Measurements from ENCODE around the gene WFDC10A. TPM values are rescaled to one million over a fixed set of nuclear protein-coding genes. Genes with fewer than 3 reads are reported as not detected.

Gene WFDC10A
- total and polyA plus RNA-seq, 2 donors (not counting 1 experiment from before 2014, with no cell fraction given): not detected

- Histone ChIP-seq H3K79me2 (ENCODE audit: control insufficient read depth, insufficient read depth, low read length) (no peaks in the 10 kb centered on the region), H3K4me3 (ENCODE audit: control extremely low read depth in 1 of 5, extremely low read depth in 1 of 5, insufficient read depth in 1 of 5, low read depth in 2 of 5, low read length in 4 of 5) (no peak overlapping the region), H3K4me1 (ENCODE audit: control insufficient read depth in 2 of 2, insufficient read depth in 2 of 2, low read length in 2 of 2) (peaks cover 4 to 5% of the 10 kb centered on the region in 2 donors), H3K9me3 (ENCODE audit: control extremely low read depth in 1 of 3, control insufficient read depth in 2 of 3, insufficient read depth in 1 of 3, low read length in 2 of 3) (peaks cover 0 to 4% (median 0%) of the 10 kb centered on the region in 3 donors), H3K27me3 (replicated peaks in 1 of 4; ENCODE audit: control extremely low read depth in 1 of 4, control insufficient read depth in 3 of 4, insufficient read depth in 4 of 4, low read length in 3 of 4) (peaks cover 0 to 4% (median 0%) of the 10 kb centered on the region in 4 experiments), H3K27ac (ENCODE audit: low read length in 2 of 2) (no peak overlapping the region), H3K9ac (ENCODE audit: low read length) (no peak overlapping the region), H4K20me1 (ENCODE audit: control insufficient read depth, insufficient read depth, low read length, poor library complexity, severe bottlenecking) (no peaks in the 10 kb centered on the region), H3K4me2 (replicated peaks; ENCODE audit: low read depth, low read length, poor library complexity, severe bottlenecking) (no peak overlapping the region), H2AFZ (ENCODE audit: insufficient read depth, low read depth, low read length, poor library complexity, severe bottlenecking) (no peak overlapping the region), H3K36me3 (replicated peaks in 1 of 2; ENCODE audit: control extremely low read depth in 1 of 2, control insufficient read depth in 1 of 2, extremely low read depth in 1 of 2, insufficient read depth in 2 of 2, low read length in 1 of 2) (no peaks in the 10 kb centered on the region)
- H3K27me3 Mint-ChIP-seq: peaks cover 31% of the 10 kb centered on the region
- no peak for ATAC-seq (ENCODE audit: low read depth)
- TF ChIP-seq EZH2 (IDR thresholded peaks at IDR 0.05; ENCODE audit: borderline replicate concordance, insufficient read depth, low read depth, low read length, poor library complexity, severe bottlenecking) (no peak), CTCF (IDR thresholded peaks at IDR 0.05) (no peak)
- no peak for DNase-seq
- H3K27ac Mint-ChIP-seq: no peak overlapping the region
- POLR2A ChIA-PET: no interaction called here
- H3K9me3 Mint-ChIP-seq (ENCODE audit: insufficient read depth): no peaks in the 10 kb centered on the region
- peaks cover 4% of the 10 kb centered on the region for H3K4me1 Mint-ChIP-seq
- CTCF ChIA-PET: interaction anchor here (0.6 kb wide), 1 partner anchor 265 kb away, joined by 3 read pairs; no protein-coding TSS in a partner anchor
- H3K4me3 Mint-ChIP-seq: no peak overlapping the region
- WGBS (ENCODE audit: insufficient coverage): no CpG with 5 or more reads among the region's 2 CpGs
- intact Hi-C loops (cut with micrococcal nuclease): no loop called here
These were observed 3.0 kb upstream of the WFDC10A start for GRCh38 chr20:45626540-45626939.

- no peaks in the 10 kb centered on the region for H3K9me3 ChIP-seq (ENCODE audit: control extremely low read depth in 1 of 3, control insufficient read depth in 2 of 3, insufficient read depth in 1 of 3, low read length in 2 of 3)
- no peaks in the 10 kb centered on the region for H3K79me2 ChIP-seq (ENCODE audit: control insufficient read depth, insufficient read depth, low read length)
- ChIA-PET CTCF (interaction anchor here (1.4 kb wide), 1 partner anchor 20 kb away, joined by 3 read pairs; no protein-coding TSS in a partner anchor), POLR2A (no interaction called here)
- Mint-ChIP-seq H3K27ac (no peak overlapping the region), H3K27me3 (peaks cover 31% of the 10 kb centered on the region), H3K9me3 (ENCODE audit: insufficient read depth) (no peaks in the 10 kb centered on the region), H3K4me3 (no peak overlapping the region), H3K4me1 (peaks cover 4% of the 10 kb centered on the region)
- H3K4me3 ChIP-seq (ENCODE audit: control extremely low read depth in 1 of 5, extremely low read depth in 1 of 5, insufficient read depth in 1 of 5, low read depth in 2 of 5, low read length in 4 of 5): no peak overlapping the region
- ATAC-seq (ENCODE audit: low read depth) (no peak), DNase-seq (no peak)
- no peak overlapping the region for H2AFZ ChIP-seq (ENCODE audit: insufficient read depth, low read depth, low read length, poor library complexity, severe bottlenecking)
- H3K36me3 ChIP-seq (replicated peaks in 1 of 2; ENCODE audit: control extremely low read depth in 1 of 2, control insufficient read depth in 1 of 2, extremely low read depth in 1 of 2, insufficient read depth in 2 of 2, low read length in 1 of 2): no peaks in the 10 kb centered on the region
- peaks cover 0 to 4% (median 0%) of the 10 kb centered on the region in 4 experiments for H3K27me3 ChIP-seq (replicated peaks in 1 of 4; ENCODE audit: control extremely low read depth in 1 of 4, control insufficient read depth in 3 of 4, insufficient read depth in 4 of 4, low read length in 3 of 4)
- H3K4me1 ChIP-seq (ENCODE audit: control insufficient read depth in 2 of 2, insufficient read depth in 2 of 2, low read length in 2 of 2): peaks cover 4 to 5% of the 10 kb centered on the region in 2 donors
- TF ChIP-seq EZH2 (IDR thresholded peaks at IDR 0.05; ENCODE audit: borderline replicate concordance, insufficient read depth, low read depth, low read length, poor library complexity, severe bottlenecking) (no peak), CTCF (IDR thresholded peaks at IDR 0.05) (no peak)
- H3K27ac ChIP-seq (ENCODE audit: low read length in 2 of 2): no peak overlapping the region
- intact Hi-C loops (cut with micrococcal nuclease): no loop called here
- no peaks in the 10 kb centered on the region for H4K20me1 ChIP-seq (ENCODE audit: control insufficient read depth, insufficient read depth, low read length, poor library complexity, severe bottlenecking)
- no peak overlapping the region for H3K4me2 ChIP-seq (replicated peaks; ENCODE audit: low read depth, low read length, poor library complexity, severe bottlenecking)
- H3K9ac ChIP-seq (ENCODE audit: low read length): no peak overlapping the region
These were observed 832 bp downstream of the WFDC10A start for GRCh38 chr20:45630371-45630770.

All from B cell (primary cell).